IMR-90 (cell line): ENCODE measurements around the gene ARHGEF2. TPM values are rescaled to one million over a fixed set of nuclear protein-coding genes. Genes with fewer than 3 reads are reported as not detected.

Source experiments
- MXI1 ChIP-seq: IDR thresholded peaks from 2 replicates; pipeline ENCODE4 v1.6.1; 2012; ENCODE audit warnings: low read depth, mild to moderate bottlenecking, low read length, moderate library complexity, borderline replicate concordance
- RFX5 ChIP-seq: IDR thresholded peaks from 2 replicates; pipeline ENCODE4 v1.8.0; 2012; ENCODE audit warnings: low read depth, mild to moderate bottlenecking, low read length, moderate library complexity
- polyA plus RNA-seq, 3 experiments: library from polyadenylated mRNA; depleted of rRNA; stranded (reverse); fragments of >200 nt; gene quantifications; 2 replicates each; pipeline ENCODE4 v1.2.3, GENCODE V29; 2012; ENCODE audit warnings: low replicate concordance in 1 of 3
- total RNA-seq: library from RNA; depleted of rRNA; stranded (reverse); fragments of >200 nt; gene quantifications from 2 replicates; pipeline ENCODE4 v1.2.3, GENCODE V29; 2012
- TF ChIP-seq, protein P1 (sequence below): fragments of 150-350 bp; IDR thresholded peaks from 2 replicates; pipeline ENCODE4 v1.6.1; 2017; ENCODE audit warnings: mild to moderate bottlenecking, antibody characterized with exemption, low read length, low read depth

The ARHGEF2 gene
- total and polyA plus RNA-seq, 2 of the 4 experiments (the other 2 are of a cell fraction), result 91.8 to 117 TPM

DNA sequence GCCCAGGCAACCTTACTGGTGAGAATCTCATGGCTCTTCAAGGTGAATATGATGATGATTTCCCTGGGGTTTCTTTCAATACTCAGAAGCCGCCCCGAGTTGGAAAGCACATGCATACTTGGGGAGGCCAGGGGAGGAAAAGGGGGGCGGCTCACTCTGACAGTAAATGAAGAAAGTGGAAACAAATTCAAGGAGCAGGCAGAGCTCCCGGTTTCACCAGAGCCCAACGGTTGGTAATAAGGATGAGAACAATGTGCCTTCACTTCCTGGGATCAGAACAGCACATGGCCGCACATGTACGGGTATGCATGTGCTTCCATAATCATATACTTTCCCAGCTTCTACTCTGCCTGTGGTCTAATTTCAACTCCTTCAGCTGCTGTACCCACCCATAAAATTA lies 3.8 kb upstream of the ARHGEF2 start (continued):
- TF ChIP-seq, protein P1, sequence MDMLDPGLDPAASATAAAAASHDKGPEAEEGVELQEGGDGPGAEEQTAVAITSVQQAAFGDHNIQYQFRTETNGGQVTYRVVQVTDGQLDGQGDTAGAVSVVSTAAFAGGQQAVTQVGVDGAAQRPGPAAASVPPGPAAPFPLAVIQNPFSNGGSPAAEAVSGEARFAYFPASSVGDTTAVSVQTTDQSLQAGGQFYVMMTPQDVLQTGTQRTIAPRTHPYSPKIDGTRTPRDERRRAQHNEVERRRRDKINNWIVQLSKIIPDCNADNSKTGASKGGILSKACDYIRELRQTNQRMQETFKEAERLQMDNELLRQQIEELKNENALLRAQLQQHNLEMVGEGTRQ, result no peak
- TF ChIP-seq MXI1 (no peak), RFX5 (no peak)
